ENCODE measurements around the gene LPCAT3. TPM values are rescaled to one million over a fixed set of nuclear protein-coding genes. Genes with fewer than 3 reads are reported as not detected.
"Not testable (repeated sequence)": the region's sequence is repeated elsewhere in the genome, so short reads cannot be mapped to it uniquely, and the experiment has no call there.

LPCAT3 gene, protein sequence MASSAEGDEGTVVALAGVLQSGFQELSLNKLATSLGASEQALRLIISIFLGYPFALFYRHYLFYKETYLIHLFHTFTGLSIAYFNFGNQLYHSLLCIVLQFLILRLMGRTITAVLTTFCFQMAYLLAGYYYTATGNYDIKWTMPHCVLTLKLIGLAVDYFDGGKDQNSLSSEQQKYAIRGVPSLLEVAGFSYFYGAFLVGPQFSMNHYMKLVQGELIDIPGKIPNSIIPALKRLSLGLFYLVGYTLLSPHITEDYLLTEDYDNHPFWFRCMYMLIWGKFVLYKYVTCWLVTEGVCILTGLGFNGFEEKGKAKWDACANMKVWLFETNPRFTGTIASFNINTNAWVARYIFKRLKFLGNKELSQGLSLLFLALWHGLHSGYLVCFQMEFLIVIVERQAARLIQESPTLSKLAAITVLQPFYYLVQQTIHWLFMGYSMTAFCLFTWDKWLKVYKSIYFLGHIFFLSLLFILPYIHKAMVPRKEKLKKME
- total RNA-seq: 10 to 100 TPM; 22.0 to 31.9 TPM

DNA sequence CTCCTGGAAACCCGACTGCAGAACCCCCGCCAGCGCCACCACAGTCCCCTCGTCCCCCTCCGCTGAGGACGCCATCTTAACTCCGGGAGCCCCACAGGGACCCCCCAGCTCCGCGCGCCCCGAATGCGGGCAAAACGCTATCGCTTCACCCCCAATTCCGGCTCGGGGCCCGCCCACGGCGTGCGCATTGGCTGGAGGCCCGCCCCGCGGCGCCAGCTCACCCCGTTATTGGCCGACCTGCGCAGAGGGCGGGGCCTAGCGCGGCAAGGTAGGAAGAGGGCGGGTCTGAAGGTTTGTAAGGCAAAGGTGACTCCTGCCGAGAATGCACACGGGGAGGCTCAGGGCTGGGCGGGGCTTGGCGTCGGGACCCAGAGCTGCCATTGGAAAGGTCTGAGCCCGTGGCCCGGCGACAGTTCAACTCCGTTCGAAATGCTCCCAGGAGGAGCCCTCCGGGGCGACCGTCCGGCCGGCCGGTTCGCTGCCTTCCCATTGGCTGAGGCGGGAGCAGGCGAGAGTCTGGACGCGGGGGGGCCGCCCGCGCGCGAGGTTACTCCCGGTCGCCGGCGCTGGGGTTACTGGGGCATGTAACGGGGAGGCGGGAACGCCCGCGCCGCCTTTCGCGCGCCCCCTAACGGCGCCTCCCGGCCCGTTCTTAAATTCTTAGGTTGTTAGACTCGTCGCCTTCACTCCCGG is at the start of gene LPCAT3:
LPCAT3 (minus strand) TSS at position 127 of the 693 bp plus-strand sequence; CDS start at position 75, 52 bp downstream.
- Mint-ChIP-seq H3K9me3 (no peaks in the 10 kb centered on the region), H3K27ac (peak within 1 kb of the TSS; percentile 87 to 94), H3K36me3 (peaks cover 7 to 8% of the 10 kb centered on the region in 2 donors)
- DNase-seq (ENCODE audit: low spot score in 2 of 2) (peak; percentile 97 to 98), ATAC-seq (peak; percentile 95 to 97)

DNA sequence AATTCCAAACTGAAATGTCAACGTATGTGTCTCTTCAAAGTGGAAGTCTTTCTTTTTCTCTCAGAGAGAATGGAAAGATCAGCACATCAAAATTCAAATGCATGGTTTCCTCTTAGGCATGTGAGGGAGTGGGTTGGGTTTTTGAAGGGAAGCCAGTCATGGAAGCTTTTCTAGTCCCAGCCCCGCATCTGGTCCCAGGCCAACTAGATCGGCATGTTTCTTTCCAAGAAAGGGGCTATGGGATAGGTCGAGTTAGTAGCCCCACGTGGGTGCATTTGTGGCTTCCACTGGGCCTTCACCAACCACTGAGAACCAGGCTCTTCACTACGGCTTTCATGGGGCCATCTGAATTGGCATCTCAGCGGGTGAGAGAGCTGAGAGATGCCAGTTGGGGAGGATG is 48.8 kb upstream of the LPCAT3 start:
- no peak overlapping the region for H3K27ac Mint-ChIP-seq
- no peak for DNase-seq (ENCODE audit: low spot score in 2 of 2)
- ATAC-seq: no peak
- no peaks in the 10 kb centered on the region for H3K36me3 Mint-ChIP-seq
- H3K9me3 Mint-ChIP-seq: no peaks in the 10 kb centered on the region

DNA sequence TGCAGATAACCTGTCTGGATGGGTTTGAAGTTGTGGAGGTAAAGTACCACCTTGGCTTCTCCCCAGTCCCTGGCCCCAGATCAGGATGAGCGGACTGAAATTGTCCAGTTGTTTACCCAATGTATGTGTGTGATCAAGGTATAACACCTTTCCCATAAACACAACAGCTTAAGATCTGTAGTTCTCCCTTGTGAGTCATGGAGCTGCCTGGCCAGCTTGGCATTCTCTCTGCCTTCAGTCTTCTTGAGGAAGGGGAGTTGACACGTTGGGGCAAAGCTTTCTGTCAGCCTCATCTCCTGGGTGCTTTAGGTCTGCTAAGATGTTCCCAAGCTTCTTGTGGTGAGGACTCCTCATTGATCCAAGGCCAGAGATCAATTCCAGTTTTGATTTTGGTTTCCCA is 48.3 kb upstream of the LPCAT3 start:
- no peak for ATAC-seq
- DNase-seq (ENCODE audit: low spot score in 2 of 2): no peak
- H3K27ac Mint-ChIP-seq: no peak overlapping the region
- no peaks in the 10 kb centered on the region for H3K36me3 Mint-ChIP-seq
- no peaks in the 10 kb centered on the region for H3K9me3 Mint-ChIP-seq

DNA sequence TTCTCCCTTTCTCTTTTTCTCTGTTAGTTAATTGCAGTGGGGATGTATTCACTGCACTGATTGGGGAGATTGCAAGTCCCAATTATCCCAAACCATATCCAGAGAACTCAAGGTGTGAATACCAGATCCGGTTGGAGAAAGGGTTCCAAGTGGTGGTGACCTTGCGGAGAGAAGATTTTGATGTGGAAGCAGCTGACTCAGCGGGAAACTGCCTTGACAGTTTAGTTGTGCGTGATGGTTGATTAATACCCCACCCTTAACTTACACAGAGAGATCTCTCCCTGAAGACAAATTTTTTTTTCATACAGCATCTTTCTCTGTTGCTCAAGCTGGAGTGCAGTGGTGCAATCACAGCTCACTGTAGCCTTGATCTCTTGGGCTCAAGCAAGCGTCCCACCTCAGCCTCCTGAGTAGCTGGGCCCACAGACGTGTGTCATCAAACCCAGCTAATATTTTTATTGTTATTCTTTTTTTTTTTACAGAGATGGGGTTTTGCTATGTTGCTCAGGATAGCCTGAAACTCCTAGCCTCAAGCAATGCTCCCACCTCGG is 46.9 kb upstream of the LPCAT3 start:
- no peaks in the 10 kb centered on the region for H3K9me3 Mint-ChIP-seq
- ATAC-seq: no peak
- DNase-seq (ENCODE audit: low spot score in 2 of 2): no peak
- H3K36me3 Mint-ChIP-seq: no peaks in the 10 kb centered on the region
- no peak overlapping the region for H3K27ac Mint-ChIP-seq

DNA sequence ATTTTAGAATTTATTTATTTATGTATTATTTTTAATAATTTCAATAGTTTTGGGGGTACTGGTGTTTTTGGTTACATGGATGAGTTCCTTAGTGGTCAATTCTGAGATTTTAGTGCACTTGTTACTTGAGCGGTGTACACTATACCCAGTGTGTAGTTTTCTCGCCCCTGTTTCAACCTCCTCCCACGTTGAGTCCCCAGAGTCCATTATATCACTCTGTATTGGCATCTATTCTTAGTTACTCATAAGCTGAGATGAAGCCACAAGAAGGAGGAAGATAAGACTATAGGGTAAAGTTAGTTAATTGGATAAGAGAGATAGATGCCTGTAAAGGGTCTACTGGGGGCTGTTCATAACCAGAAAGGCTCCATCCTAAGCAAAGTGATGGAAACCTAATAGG is 46.2 kb upstream of the LPCAT3 start:
- Mint-ChIP-seq H3K9me3 (no peaks in the 10 kb centered on the region), H3K27ac (no peak overlapping the region), H3K36me3 (no peaks in the 10 kb centered on the region)
- ATAC-seq: no peak
- DNase-seq (ENCODE audit: low spot score in 2 of 2): no peak

DNA sequence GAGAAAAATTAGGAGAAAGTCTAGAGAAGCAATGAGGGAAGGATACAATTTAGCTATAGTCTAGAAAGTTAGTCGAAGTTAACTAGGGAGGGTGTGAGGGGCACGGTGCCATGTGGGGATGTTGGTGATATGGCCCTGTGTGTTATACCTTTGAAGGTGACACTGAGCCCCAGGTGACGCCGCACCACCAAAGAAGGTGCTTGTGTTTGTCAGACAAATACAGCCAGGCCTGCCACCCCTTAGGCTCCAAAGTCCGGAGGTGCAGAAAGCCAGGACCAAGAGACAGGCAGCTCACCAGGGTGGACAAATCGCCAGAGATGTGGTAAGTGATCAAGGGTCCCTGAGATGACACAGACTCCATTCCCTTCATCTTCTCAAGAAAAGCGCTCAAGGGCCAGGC is 43.3 kb upstream of the LPCAT3 start:
- H3K27ac Mint-ChIP-seq: no peak overlapping the region
- ATAC-seq: no peak
- DNase-seq (ENCODE audit: low spot score in 2 of 2): no peak
- H3K36me3 Mint-ChIP-seq: no peaks in the 10 kb centered on the region
- no peaks in the 10 kb centered on the region for H3K9me3 Mint-ChIP-seq

DNA sequence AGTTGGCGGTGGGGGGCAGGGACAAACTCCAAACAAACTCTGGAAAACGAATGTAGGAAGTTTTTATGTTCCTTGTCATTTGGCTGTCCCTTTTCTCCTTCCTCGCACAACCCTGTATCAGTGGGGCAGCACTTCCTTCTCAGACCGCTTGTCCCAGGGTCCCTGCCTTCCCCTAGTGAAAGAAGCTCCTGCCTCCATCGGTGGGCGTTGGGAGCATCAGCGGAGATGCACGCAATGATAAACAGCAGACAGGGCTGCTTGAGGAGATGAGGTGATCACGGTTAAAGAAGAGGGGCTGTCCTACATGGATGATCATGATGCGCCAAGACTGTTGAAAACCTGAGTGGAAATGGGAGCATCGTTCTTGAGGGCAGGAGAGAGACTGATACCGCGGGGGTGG is 42.9 kb upstream of the LPCAT3 start:
- no peak for DNase-seq (ENCODE audit: low spot score in 2 of 2)
- H3K36me3 Mint-ChIP-seq: no peaks in the 10 kb centered on the region
- H3K9me3 Mint-ChIP-seq: no peaks in the 10 kb centered on the region
- no peak for ATAC-seq
- H3K27ac Mint-ChIP-seq: no peak overlapping the region

DNA sequence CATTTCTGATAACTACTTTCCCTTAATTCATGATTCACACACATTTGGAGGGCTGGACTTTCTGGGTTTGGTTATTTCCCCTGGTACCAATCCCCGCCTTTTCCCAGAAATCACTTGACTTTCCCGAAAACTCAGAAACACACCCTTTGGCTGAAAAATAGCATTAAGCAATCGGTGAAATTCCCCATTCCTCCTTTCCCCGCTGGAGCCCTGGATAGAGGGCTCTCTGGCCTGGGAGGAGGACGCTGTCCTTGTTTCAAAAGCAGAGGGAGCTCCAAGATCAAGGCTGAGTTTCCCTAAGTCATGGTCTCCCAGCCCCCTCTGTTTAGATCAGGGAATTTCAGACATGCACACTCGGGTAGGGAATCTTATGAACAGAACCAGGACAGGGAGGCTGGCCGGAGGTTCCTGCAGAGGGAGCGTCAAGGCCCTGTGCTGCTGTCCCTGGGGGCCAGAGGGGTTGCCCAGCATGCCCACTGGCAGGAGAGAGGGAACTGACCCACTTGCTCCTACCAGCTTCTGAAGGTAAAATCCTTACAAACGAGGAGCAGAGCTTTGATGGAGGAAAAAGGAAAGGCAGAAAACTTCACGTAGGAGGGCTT is 42.2 kb upstream of the LPCAT3 start, which contains the start of gene C1S:
C1S (plus strand) TSS at position 366 of the 602 bp plus-strand sequence. CDS start 1,195 bp downstream, outside the sequence.
- ATAC-seq (no peak), DNase-seq (ENCODE audit: low spot score in 2 of 2) (no peak)
- Mint-ChIP-seq H3K36me3 (no peaks in the 10 kb centered on the region), H3K9me3 (no peaks in the 10 kb centered on the region), H3K27ac (no peak within 1 kb of the TSS)

DNA sequence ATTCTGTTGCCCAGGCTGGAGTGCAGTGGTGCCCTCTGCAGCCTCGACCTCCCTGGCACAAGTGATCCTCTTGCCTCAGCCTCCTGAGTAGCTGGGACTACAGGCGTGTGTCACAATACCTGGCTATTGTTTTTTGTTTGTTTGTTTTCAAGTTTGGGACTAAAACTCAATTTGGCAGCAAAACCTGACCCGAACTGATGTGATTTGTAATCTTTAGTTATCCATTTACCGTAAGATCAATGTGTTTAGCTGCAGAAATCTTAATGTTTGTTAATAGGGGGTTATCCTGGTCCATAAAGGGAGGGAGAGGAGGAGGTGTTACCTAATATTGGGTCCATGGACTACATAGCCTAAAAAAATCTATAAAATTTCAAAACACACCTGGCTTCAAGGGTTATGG is 41.5 kb upstream of the LPCAT3 start:
- H3K36me3 Mint-ChIP-seq: no peaks in the 10 kb centered on the region
- H3K9me3 Mint-ChIP-seq: no peaks in the 10 kb centered on the region
- DNase-seq (ENCODE audit: low spot score in 2 of 2) (no peak), ATAC-seq (no peak)
- H3K27ac Mint-ChIP-seq: no peak overlapping the region

DNA sequence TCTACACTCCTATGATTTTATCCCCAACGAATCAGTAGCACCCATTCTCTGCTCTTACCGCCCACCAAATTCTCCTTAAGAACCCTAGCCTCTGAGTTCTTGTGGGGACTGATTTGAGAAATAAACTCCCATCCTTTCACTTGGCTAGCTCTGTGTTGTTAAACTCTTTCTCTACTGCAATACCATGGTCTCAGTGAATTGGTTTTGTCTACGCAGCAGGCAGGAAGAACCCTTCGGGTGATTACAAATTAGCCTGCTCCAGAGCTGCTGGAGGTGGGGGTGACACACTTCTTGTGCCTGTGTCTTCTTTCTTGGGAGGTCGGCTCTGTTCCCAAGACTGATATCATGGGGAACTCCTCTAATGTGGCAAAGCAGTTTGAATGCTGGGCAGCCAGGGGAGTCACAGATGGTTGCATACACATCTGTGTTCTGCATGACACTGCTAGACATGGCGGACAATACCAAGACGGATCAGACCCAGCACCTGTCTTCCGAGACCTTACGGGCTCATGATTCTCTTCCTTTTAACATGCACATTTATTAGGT is 40.6 kb upstream of the LPCAT3 start:
- Mint-ChIP-seq H3K36me3 (no peaks in the 10 kb centered on the region), H3K27ac (no peak overlapping the region), H3K9me3 (no peaks in the 10 kb centered on the region)
- no peak for DNase-seq (ENCODE audit: low spot score in 2 of 2)
- ATAC-seq: no peak

DNA sequence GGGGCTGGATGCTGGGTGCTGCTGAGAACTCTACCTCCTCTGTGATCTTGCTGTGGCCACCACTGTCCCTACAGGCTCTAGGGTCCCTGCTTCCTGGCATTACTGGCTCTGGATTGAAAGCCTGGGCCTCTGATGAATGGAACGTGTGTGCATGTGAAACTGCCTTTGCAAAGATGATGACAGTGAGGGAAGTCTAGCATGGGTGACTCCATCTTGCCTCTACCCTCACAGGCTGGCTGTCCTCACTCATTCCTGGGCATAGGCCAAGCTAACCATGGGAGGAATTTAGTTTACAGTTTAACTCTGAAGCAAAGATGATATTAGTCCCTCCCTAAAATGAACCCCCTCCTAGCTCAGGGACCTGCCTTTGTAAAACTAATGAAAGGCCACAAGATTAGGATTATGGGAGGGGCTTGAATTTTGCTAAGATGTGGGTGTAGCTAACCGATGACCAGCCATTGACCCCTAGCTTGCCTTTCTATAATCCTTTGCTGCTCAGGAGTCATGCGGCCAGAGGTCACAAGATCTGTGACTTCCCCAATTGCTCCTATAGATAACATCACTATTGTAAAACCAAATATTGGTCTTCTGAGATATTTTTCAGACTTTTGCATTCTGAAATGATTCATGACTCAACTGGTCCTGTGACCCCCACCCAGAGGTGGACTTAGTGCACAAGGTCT is 40.0 kb upstream of the LPCAT3 start:
- Mint-ChIP-seq H3K27ac (no peak overlapping the region), H3K9me3 (no peaks in the 10 kb centered on the region), H3K36me3 (no peaks in the 10 kb centered on the region)
- DNase-seq (ENCODE audit: low spot score in 2 of 2) (no peak), ATAC-seq (no peak)

DNA sequence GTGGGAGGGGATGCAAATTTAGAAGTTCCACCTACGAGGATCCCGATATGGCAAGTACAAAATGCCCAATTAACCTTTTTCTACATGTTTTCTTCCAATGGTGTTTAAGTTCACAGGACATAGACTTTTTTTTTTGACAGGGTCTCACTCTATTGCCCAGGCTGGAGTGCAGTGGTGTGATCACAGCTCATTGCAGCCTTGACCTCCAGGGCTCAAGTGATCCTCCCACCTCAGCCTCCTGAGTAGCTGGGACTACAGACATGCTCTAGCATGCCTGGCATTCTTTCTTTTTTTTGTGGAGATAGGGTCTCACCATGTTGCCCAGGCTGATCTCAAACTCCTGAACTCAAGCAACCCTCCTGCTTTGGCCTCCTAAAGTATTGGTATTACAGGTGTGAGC is 37.5 kb upstream of the LPCAT3 start:
- not testable (repeated sequence) for H3K36me3 Mint-ChIP-seq; ATAC-seq; DNase-seq (ENCODE audit: low spot score in 2 of 2); H3K27ac Mint-ChIP-seq; H3K9me3 Mint-ChIP-seq

DNA sequence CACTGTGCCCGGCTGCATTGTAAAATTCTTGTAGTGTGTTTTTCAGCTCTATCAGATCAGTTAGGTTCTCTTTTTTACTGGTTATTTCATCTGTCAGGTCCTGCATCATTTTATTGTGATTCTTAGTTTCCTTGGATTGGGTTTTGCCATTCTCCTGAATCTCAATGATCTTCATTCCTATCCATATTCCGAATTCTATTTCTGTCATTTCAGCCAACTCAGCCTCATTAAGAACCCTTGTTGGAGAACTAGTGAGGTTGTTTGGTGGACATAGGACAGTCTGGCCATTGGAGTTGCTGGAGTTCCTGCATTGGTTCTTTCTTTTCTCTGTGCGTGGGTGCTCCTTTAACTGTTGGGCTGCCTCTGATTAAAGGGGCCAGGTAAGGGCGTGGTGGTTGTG is 36.6 kb upstream of the LPCAT3 start:
- H3K36me3 Mint-ChIP-seq: no peaks in the 10 kb centered on the region
- ATAC-seq (no peak), DNase-seq (ENCODE audit: low spot score in 2 of 2) (no peak)
- no peaks in the 10 kb centered on the region for H3K9me3 Mint-ChIP-seq
- H3K27ac Mint-ChIP-seq: no peak overlapping the region

DNA sequence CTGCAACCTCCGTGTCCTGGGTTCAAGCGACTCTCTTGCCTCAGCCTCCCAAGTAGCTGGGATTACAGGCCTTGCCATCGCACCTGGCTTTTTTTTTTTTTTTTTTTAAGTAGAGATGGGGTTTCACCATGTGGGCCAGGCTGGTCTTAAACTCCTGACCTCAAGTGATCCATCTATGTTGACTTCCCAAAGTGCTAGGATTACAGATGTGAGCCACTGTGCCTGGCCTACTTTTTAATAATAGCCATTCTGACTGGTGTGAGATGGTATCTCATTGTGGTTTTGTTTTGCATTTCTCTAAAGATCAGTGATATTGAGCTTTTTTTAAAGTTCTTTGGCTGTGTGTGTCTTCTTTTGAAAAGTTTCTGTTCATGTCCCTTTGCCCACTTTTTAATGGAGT is 31.7 kb upstream of the LPCAT3 start:
- not testable (repeated sequence) for ATAC-seq; H3K36me3 Mint-ChIP-seq; H3K27ac Mint-ChIP-seq; H3K9me3 Mint-ChIP-seq; DNase-seq (ENCODE audit: low spot score in 2 of 2)

DNA sequence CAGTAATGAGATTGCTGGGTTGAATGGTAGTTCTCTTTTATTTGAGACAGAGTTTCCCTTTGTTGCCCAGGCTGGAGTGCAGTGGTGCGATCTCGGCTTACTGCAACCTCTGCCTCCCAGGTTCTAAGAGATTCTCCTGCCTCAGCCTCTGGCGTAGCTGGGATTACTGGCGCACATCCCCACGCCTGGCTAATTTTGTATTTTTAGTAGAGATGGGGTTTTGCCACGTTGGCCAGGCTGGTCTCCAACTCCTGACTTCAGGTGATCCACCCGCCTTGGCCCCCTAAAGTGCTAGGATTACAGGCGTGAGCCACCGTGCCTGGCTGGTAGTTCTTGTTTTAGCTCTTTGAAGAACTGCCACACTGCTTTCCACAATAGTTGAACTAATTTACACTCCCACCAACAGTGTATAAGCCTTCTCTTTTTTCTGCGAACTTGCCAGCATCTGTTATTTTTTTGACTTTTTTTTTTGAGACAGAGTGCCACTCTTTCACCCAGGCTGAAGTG is 31.2 kb upstream of the LPCAT3 start:
- not testable (repeated sequence) for H3K9me3 Mint-ChIP-seq; H3K27ac Mint-ChIP-seq; H3K36me3 Mint-ChIP-seq; DNase-seq (ENCODE audit: low spot score in 2 of 2); ATAC-seq

DNA sequence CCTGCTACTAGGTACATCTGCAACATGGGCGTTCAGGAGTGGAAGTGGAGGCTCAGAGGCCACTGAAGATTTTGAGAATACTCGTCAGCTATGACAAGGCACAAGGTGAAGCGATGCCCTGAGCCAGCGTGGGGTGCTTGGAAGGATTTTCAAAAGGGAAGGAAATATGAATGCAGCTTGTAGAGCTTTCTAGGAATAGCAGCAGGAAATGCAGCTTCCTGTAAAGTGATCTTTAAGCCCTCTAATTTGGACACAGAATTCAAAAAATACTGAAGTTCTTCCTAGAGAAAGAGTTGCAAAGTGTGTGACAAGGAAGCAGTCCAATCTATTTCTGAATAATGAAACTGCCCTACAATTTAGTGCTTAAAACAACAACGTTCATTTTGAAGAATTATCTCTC is 29.0 kb upstream of the LPCAT3 start:
- DNase-seq (ENCODE audit: low spot score in 2 of 2) (no peak), ATAC-seq (no peak)
- H3K36me3 Mint-ChIP-seq: no peaks in the 10 kb centered on the region
- no peaks in the 10 kb centered on the region for H3K9me3 Mint-ChIP-seq
- H3K27ac Mint-ChIP-seq: no peak overlapping the region
